Skeletal muscle tissue (tissue), 4 donors: ENCODE measurements around the gene MKNK1. TPM values are rescaled to one million over a fixed set of nuclear protein-coding genes. Genes with fewer than 3 reads are reported as not detected.
A peak's percentile ranks its signal among the peaks of the same experiment; 100 is the strongest.

Experiments
- H3K27ac ChIP-seq: one replicate; pipeline ENCODE4 v1.7.0; 2013; ENCODE audit warnings: mild to moderate bottlenecking, low read depth, low read length, inconsistent platforms
- H3K27me3 ChIP-seq, 3 donors: one replicate each; pipeline ENCODE4 v1.7.0; 2013; ENCODE audit warnings: low read length in 3 of 3; ENCODE audit not compliant: control insufficient read depth in 3 of 3, insufficient read depth in 3 of 3
- H3K36me3 ChIP-seq, 3 donors: one replicate each; pipeline ENCODE4 v1.7.0; 2013; ENCODE audit warnings: low read length in 3 of 3; ENCODE audit not compliant: control insufficient read depth in 3 of 3, insufficient read depth in 3 of 3
- H3K4me1 ChIP-seq, 3 donors: one replicate each; pipeline ENCODE4 v1.7.0; 2013; ENCODE audit warnings: low read length in 3 of 3, mild to moderate bottlenecking in 3 of 3; ENCODE audit not compliant: control insufficient read depth in 3 of 3, insufficient read depth in 3 of 3
- H3K4me3 ChIP-seq, 3 donors: one replicate each; pipeline ENCODE4 v1.7.0; 2013; ENCODE audit warnings: low read length in 3 of 3
- H3K9ac ChIP-seq, 3 donors: one replicate each; pipeline ENCODE4 v1.7.0; 2013; ENCODE audit warnings: low read length in 3 of 3, mild to moderate bottlenecking in 3 of 3, moderate library complexity in 2 of 3, low read depth in 1 of 3
- H3K9me3 ChIP-seq, 3 donors: one replicate each; pipeline ENCODE4 v1.7.0; 2013; ENCODE audit warnings: low read length in 3 of 3; ENCODE audit not compliant: control insufficient read depth in 3 of 3
- total RNA-seq: library from RNA; depleted of rRNA; stranded (reverse); fragments of >200 nt; gene quantifications from one replicate; pipeline ENCODE4 v1.2.3, GENCODE V29; 2014
- donor health status: Osteomylitis.

Gene MKNK1
- total RNA-seq, 1 donor from 2014 or later = 20.4 TPM

DNA sequence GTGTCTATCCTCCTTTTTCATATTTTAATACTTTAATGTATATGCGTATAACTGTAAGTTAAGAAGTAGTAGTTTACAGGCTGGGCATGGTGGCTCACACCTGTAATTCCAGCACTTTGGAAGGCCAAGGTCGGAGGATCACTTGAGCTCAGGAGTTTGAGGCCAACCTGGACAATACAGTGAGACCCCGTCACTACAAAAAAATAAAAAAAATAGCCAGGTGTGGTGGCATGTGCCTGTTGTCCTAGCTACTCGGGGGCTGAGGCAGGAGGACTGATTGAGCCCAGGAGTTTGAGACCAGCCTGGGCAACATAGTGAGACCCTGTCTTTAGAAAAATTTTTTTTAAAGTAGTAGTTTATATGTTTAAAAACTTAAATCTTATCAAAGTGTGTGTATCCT is 41.7 kb upstream of the MKNK1 start:
- Histone ChIP-seq H3K4me1 (peaks cover 4 to 8% (median 7%) of the 10 kb centered on the region in 3 donors), H3K27ac (no peak overlapping the region), H3K9me3 (peaks cover 0 to 11% (median 0%) of the 10 kb centered on the region in 3 donors), H3K27me3 (no peaks in the 10 kb centered on the region), H3K4me3 (no peak overlapping the region), H3K36me3 (peaks cover 23 to 43% (median 30%) of the 10 kb centered on the region in 3 donors), H3K9ac (no peak overlapping the region)

DNA sequence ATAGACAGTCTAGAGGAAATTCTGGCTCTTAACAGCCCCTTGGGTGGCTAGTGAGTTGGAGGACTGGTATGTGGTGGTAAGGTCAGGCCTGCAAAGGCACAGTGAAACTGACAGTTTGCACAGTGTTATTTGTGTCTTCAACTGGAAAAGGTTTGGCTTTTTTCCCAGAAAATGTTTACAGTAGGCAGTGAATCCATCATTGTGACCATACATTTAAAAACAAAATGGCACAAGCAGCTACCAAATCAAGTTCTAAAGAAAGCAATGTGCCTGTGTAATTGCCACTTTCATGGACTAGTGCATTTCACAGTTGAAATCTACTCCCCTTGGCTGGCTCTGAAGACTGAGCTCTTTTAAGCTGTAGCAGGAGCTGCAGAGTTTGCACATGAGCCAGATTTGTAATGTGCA is 39.3 kb upstream of the MKNK1 start:
- no peak overlapping the region for H3K9ac ChIP-seq
- no peak overlapping the region for H3K27ac ChIP-seq
- H3K4me1 ChIP-seq = peaks cover 4 to 8% (median 7%) of the 10 kb centered on the region in 3 donors
- no peaks in the 10 kb centered on the region for H3K9me3 ChIP-seq
- H3K4me3 ChIP-seq = no peak overlapping the region
- H3K36me3 ChIP-seq = peaks cover 12 to 31% (median 14%) of the 10 kb centered on the region in 3 donors
- H3K27me3 ChIP-seq = no peaks in the 10 kb centered on the region

DNA sequence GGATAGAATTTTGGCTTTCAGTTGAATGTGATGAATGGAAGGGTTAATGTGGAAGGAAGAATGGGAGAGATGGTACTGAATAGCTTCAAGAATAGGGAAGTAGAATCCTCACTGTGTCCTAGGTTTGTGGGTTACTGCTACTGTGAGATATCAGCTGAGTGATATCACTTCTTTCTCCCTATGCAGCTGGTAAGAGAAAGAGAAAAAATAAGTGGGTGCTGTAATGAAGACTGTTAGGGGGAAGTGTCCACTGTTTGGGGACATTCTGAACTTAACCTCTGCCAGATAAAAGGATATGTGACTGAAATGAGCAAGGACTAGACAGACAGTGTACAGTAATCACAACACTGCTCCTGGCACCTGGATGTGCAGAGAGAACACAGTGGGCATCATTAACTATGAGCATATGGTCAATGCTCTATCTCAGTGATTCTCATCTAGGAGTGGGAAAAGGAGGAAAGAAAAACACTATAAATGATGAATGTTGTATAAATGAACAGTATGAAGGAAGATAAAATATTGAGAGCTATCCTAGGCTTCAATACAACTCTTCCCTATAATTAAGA is 38.1 kb upstream of the MKNK1 start:
- Histone ChIP-seq H3K27me3 (no peaks in the 10 kb centered on the region), H3K4me3 (no peak overlapping the region), H3K4me1 (peaks cover 12 to 14% (median 12%) of the 10 kb centered on the region in 3 donors), H3K9me3 (no peaks in the 10 kb centered on the region), H3K9ac (no peak overlapping the region), H3K27ac (no peak overlapping the region), H3K36me3 (peaks cover 7 to 24% (median 10%) of the 10 kb centered on the region in 3 donors)

DNA sequence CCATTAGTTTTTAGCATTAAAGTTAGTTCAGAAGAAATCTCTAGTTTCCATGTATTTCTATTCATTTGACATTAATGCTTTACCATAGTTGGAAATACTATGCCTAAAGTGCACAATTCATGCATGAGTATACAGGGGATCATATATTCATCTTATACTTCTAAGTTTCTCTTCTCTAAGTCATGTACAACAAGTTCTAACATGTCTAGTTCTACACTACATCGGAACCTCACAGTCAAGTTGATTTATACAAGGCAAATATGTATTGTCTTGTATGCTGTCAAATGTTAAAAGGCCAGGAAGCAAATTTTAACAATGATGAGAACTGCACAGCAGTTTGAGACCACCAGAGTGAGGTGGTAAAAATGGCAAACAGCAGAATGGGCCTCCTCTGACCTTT is 35.5 kb upstream of the MKNK1 start:
- peaks cover 16 to 18% (median 16%) of the 10 kb centered on the region in 3 donors for H3K4me1 ChIP-seq
- no peak overlapping the region for H3K9ac ChIP-seq
- H3K4me3 ChIP-seq = no peak overlapping the region
- no peaks in the 10 kb centered on the region for H3K27me3 ChIP-seq
- H3K9me3 ChIP-seq = no peaks in the 10 kb centered on the region
- peaks cover 15 to 33% (median 24%) of the 10 kb centered on the region in 3 donors for H3K36me3 ChIP-seq
- no peak overlapping the region for H3K27ac ChIP-seq

GRCh38 chr1:46638921-46639320 is 34.9 kb upstream of the MKNK1 start:
- Histone ChIP-seq H3K4me3 (no peak overlapping the region), H3K4me1 (peaks cover 16 to 18% (median 16%) of the 10 kb centered on the region in 3 donors), H3K27me3 (no peaks in the 10 kb centered on the region), H3K9ac (no peak overlapping the region), H3K9me3 (no peaks in the 10 kb centered on the region), H3K36me3 (peaks cover 20 to 40% (median 24%) of the 10 kb centered on the region in 3 donors), H3K27ac (no peak overlapping the region)

DNA sequence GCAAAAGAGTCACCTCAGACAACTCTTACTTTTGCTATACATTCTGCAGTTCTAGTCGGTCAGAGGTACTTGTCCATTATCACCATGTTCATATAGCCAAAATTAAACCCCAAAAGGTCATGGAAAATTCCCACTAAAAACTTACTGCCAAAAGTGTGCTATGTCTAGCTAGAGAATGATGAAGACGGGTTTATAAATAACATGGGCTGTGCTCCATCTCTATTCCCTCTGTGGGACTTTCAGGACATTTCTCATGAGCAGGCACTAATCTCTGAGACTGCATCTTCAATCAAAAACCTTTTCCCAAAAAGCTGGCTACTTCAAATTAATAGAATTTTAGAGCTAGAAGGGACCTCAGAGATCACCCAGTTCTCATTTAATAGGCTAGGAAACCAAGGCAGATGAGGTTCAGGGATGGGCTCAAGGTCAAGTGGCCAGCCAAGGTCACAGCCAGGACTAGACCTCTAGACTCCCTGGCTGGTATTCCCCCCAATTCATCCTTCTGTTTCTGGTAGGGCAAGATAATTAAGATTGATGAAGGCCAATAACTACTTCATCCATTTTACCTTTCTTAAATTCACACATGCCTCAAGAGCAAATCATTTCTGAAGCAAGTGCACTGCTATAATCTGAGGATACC is 33.5 kb upstream of the MKNK1 start:
- peaks cover 9 to 11% (median 11%) of the 10 kb centered on the region in 3 donors for H3K4me1 ChIP-seq
- H3K9me3 ChIP-seq = no peaks in the 10 kb centered on the region
- H3K36me3 ChIP-seq = peaks cover 23 to 44% (median 29%) of the 10 kb centered on the region in 3 donors
- H3K9ac ChIP-seq = no peak overlapping the region
- H3K27me3 ChIP-seq = no peaks in the 10 kb centered on the region
- H3K27ac ChIP-seq = peak overlapping the region; percentile 36
- H3K4me3 ChIP-seq = no peak overlapping the region

DNA sequence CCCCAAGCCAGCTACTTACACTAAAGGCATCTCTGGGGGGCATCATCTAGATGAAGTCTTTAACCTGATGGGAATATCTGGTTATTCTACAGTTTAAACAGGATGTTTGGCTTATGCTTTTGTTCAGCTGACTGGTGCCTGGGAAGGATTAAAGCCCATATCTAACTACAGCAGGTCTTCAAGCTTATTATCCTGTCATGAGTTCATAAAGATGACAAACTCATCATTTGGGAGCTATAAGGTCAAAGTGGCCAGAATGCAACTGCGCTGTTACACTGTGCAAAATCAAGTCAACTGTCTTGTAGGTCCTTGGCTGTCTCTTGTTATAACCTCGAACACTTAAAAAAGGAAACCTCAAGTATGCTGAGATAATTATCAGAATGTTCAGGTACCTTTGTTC is 31.1 kb upstream of the MKNK1 start:
- no peak overlapping the region for H3K9ac ChIP-seq
- no peaks in the 10 kb centered on the region for H3K27me3 ChIP-seq
- H3K27ac ChIP-seq = no peak overlapping the region
- no peaks in the 10 kb centered on the region for H3K9me3 ChIP-seq
- peaks cover 9 to 11% (median 11%) of the 10 kb centered on the region in 3 donors for H3K4me1 ChIP-seq
- H3K4me3 ChIP-seq = no peak overlapping the region
- H3K36me3 ChIP-seq = peaks cover 28 to 47% (median 41%) of the 10 kb centered on the region in 3 donors

GRCh38 chr1:46630719-46631118 is 26.7 kb upstream of the MKNK1 start:
- Histone ChIP-seq H3K27me3 (no peaks in the 10 kb centered on the region), H3K4me3 (no peak overlapping the region), H3K4me1 (no peaks in the 10 kb centered on the region), H3K9ac (no peak overlapping the region), H3K9me3 (no peaks in the 10 kb centered on the region), H3K36me3 (peaks cover 20 to 49% (median 42%) of the 10 kb centered on the region in 3 donors), H3K27ac (no peak overlapping the region)

DNA sequence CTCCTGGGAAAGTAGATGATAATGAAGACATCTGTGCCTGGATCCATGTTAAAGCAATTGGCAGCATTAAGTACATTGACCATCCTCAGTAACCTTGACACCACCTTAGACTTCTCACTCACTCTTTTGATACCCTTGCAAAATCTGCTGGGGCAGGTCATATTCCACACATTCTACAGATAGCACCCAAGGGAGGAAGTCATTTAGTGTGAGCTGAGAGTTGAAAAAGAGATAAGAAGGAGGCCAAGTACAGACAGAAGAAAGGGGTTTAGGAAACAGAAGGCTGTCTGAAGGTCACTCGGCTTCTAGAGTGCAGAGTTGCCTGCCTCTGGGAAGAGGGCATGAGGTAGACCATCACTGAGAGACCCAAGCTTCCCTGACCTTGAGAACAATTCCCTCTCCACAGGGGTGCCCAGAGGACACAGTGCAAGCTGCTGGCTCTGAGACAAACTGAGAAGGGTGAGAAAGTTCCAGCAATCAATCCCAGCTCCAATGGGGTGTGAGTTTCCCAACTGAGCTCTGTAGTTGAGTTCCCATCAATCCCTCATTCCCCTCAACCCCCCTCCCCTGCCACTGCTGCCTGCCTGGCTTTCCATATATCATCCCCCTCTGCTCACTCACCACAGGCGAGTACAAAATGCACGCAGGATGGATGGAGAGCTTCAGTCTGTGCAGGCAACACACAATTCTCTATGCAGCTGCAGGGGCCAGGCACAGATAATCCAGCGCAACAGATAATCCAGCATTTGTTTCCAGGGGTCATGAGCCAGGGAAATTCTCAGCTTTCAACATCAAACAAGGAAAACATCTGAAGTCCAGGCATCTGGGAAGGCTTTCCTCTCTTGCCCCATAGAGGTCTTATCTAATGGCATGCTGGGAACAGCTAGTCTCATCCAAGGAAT is 19.9 kb upstream of the MKNK1 start:
- no peak overlapping the region for H3K4me3 ChIP-seq
- H3K27me3 ChIP-seq = no peaks in the 10 kb centered on the region
- H3K9me3 ChIP-seq = no peaks in the 10 kb centered on the region
- H3K9ac ChIP-seq = no peak overlapping the region
- H3K36me3 ChIP-seq = peaks cover 0 to 2% (median 0%) of the 10 kb centered on the region in 3 donors
- H3K4me1 ChIP-seq = no peaks in the 10 kb centered on the region
- no peak overlapping the region for H3K27ac ChIP-seq
